ENCODE measurements around the gene ANKRA2. TPM values are rescaled to one million over a fixed set of nuclear protein-coding genes. Genes with fewer than 3 reads are reported as not detected.

The ANKRA2 gene
- total and polyA plus RNA-seq, 9 of the 15 experiments (the other 6 are each of a cell fraction or from before 2014, with no cell fraction given) = 7.9 to 28.7 (median 12.8) TPM

DNA sequence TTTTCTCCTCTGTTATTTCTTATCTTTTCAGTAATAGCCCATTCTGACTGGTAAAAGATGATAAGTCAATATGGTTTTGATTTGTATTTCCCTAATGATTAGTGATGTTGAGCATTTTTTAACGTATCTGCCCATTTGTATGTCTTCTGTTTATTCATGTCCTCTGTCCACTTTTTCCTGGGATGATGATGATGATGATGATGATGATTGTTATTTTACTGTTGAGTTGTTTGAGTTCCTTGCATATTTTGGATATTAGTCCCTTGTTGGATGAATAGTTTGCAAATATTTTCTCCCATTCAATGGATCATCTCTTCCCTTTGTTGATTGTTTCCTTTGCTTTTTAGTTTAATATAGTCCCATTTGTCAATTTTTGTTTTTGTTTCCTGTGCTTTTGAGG, 27.1 kb upstream of the ANKRA2 start (continued):
- TF ChIP-seq CUX1 (CRISPR knock-in tag; IDR thresholded peaks at IDR 0.05) = no peak
- TF ChIP-seq ATF1 (CRISPR knock-in tag; IDR thresholded peaks at IDR 0.05) = no peak
- no peak for TF ChIP-seq ATF1 (tag; IDR thresholded peaks at IDR 0.05)

- Histone ChIP-seq H3K9me1 (ENCODE audit: control insufficient read depth, insufficient read depth, low read length) (no peaks in the 10 kb centered on the region), H3K9me3 (replicated peaks; ENCODE audit: control insufficient read depth, insufficient read depth, low read depth, low read length) (no peaks in the 10 kb centered on the region), H3K4me1 (replicated peaks in 1 of 2; ENCODE audit: control insufficient read depth in 2 of 2, insufficient read depth in 2 of 2, low read length in 2 of 2) (no peaks in the 10 kb centered on the region), H3K79me2 (ENCODE audit: control insufficient read depth, insufficient read depth, low read length) (no peaks in the 10 kb centered on the region), H3K4me3 (no peak overlapping the region), H4K20me1 (replicated peaks; ENCODE audit: control insufficient read depth, insufficient read depth, low read length) (0 out of 2 replicates have a peak, but pooled peaks cover 5% of the 10 kb centered on the region), H3K27me3 (ENCODE audit: control insufficient read depth in 2 of 2, insufficient read depth in 2 of 2, low read length in 2 of 2) (no peaks in the 10 kb centered on the region), H3K36me3 (ENCODE audit: control insufficient read depth, insufficient read depth, low read length) (no peaks in the 10 kb centered on the region), H3K4me2 (ENCODE audit: insufficient read depth, low read length) (no peak overlapping the region), H3K9ac (ENCODE audit: insufficient read depth in 1 of 2, low read depth in 2 of 2, low read length in 2 of 2) (no peak overlapping the region), H3K27ac (ENCODE audit: extremely low read depth, low read depth, low read length) (no peak overlapping the region), H2AFZ (ENCODE audit: low read depth, low read length) (no peak overlapping the region)
- ATAC-seq (no peak), FAIRE-seq (no peak), DNase-seq (ENCODE audit: extremely low read depth in 1 of 4, low spot score in 3 of 4) (no peak)
- in situ Hi-C loops (cut with MboI) (no loop called here), intact Hi-C loops (cut with micrococcal nuclease) (loop anchor here (1.0 to 5.0 kb wide), 4 partner anchors 75 to 1055 kb away; no protein-coding TSS in a partner anchor)
- 0% methylated on average over 4 of the region's 4 CpGs for WGBS (ENCODE audit: insufficient coverage, low coverage, missing lambda C conversion rate)
- BruUV-seq (replicated peaks) = no TSS peak
- ChIA-PET CTCF (ENCODE audit: low intra/inter-chr PET ratio) (interaction anchor here (0.6 to 4.4 kb wide), 4 partner anchors 102 to 375 kb away, joined by 3 to 50 read pairs (median 6); no protein-coding TSS in a partner anchor), POLR2A (no interaction called here)
- TF ChIP-seq NFE2 (IDR thresholded peaks at IDR 0.05; ENCODE audit: low read depth) (no peak), MCM7 (IDR thresholded peaks at IDR 0.05) (no peak), CBFA2T3 (IDR thresholded peaks at IDR 0.05) (no peak), MTF1 (CRISPR knock-in tag; IDR thresholded peaks at IDR 0.05; ENCODE audit: borderline replicate concordance) (no peak), KDM1A (IDR thresholded peaks at IDR 0.05) (no peak), FOSL1 (tag; conservative IDR thresholded peaks at IDR 0.05) (no peak), SMC3 (conservative IDR thresholded peaks at IDR 0.05; ENCODE audit: insufficient read depth, low read depth, low read length) (no peak), TEAD2 (tag; IDR thresholded peaks at IDR 0.05) (no peak), KAT8 (IDR thresholded peaks at IDR 0.05; ENCODE audit: low read depth) (no peak), CTBP1 (IDR thresholded peaks at IDR 0.05; ENCODE audit: borderline replicate concordance) (no peak), MEF2D (tag; conservative IDR thresholded peaks at IDR 0.05; ENCODE audit: low read depth) (no peak), SREBF1 (IDR thresholded peaks at IDR 0.05; ENCODE audit: borderline replicate concordance, low read depth, low read length) (no peak)
Measured at GRCh38 chr5:73591698-73592501, 26.5 kb upstream of the ANKRA2 start.
